HCT116 (cell line): ENCODE results near the gene TRPC1.

Experiments
- ATF3 ChIP-seq: IDR thresholded peaks from 2 replicates; pipeline ENCODE4 v1.6.1; 2012
- CTCF ChIP-seq, 3 experiments: fragments of 200-600 bp in 1 of 3; sonication (generic) in 1 of 3; IDR thresholded peaks in 2 of 3; conservative IDR thresholded peaks in 1 of 3; 2 replicates each; pipeline ENCODE4 v1.5.1; 2012 to 2017; ENCODE audit warnings: low read depth in 2 of 3, low read length in 2 of 3, antibody characterized with exemption in 1 of 3, borderline replicate concordance in 1 of 3, control low read depth in 1 of 3, mild to moderate bottlenecking in 1 of 3, mixed read lengths in 1 of 3, mixed run types in 1 of 3, moderate library complexity in 1 of 3; ENCODE audit not compliant: insufficient read depth in 1 of 3
- EZH2phosphoT487 ChIP-seq: fragments of 200-600 bp; IDR thresholded peaks from 2 replicates; pipeline ENCODE4 v1.6.1; 2018; ENCODE audit warnings: antibody characterized with exemption, borderline replicate concordance
- FOSL1 ChIP-seq: IDR thresholded peaks from 2 replicates; pipeline ENCODE4 v1.6.1; 2012; ENCODE audit warnings: low read depth
- JUND ChIP-seq: IDR thresholded peaks from 2 replicates; pipeline ENCODE4 v1.6.1; 2012
- MAX ChIP-seq: IDR thresholded peaks from 2 replicates; pipeline ENCODE4 v1.6.1; 2012
- POLR2A ChIP-seq: IDR thresholded peaks from 2 replicates; pipeline ENCODE4 v1.7.0; 2011; ENCODE audit warnings: borderline replicate concordance; ENCODE audit not compliant: insufficient read depth, insufficient read length; ENCODE audit errors: extremely low read depth

GRCh38 chr3:142693136-142693853, 30.5 kb upstream of the TRPC1 start:
- no peak for TF ChIP-seq CTCF (IDR thresholded peaks at IDR 0.05 in 2 of 3, conservative IDR thresholded peaks at IDR 0.05 in 1 of 3; ENCODE audit: borderline replicate concordance in 1 of 3, insufficient read depth in 1 of 3, low read depth in 2 of 3, low read length in 2 of 3)
- no peak for TF ChIP-seq JUND
- no peak for TF ChIP-seq EZH2phosphoT487
- no peak for TF ChIP-seq ATF3
- no peak for TF ChIP-seq MAX
- TF ChIP-seq POLR2A, result no peak
- TF ChIP-seq FOSL1, result no peak
